ENCODE measurements around the gene SLC4A2.

The SLC4A2 gene

GRCh38 chr7:151046603-151047573 lies 12.5 kb upstream of the SLC4A2 start:
- DNase-seq = peak; percentile 42 to 51

DNA sequence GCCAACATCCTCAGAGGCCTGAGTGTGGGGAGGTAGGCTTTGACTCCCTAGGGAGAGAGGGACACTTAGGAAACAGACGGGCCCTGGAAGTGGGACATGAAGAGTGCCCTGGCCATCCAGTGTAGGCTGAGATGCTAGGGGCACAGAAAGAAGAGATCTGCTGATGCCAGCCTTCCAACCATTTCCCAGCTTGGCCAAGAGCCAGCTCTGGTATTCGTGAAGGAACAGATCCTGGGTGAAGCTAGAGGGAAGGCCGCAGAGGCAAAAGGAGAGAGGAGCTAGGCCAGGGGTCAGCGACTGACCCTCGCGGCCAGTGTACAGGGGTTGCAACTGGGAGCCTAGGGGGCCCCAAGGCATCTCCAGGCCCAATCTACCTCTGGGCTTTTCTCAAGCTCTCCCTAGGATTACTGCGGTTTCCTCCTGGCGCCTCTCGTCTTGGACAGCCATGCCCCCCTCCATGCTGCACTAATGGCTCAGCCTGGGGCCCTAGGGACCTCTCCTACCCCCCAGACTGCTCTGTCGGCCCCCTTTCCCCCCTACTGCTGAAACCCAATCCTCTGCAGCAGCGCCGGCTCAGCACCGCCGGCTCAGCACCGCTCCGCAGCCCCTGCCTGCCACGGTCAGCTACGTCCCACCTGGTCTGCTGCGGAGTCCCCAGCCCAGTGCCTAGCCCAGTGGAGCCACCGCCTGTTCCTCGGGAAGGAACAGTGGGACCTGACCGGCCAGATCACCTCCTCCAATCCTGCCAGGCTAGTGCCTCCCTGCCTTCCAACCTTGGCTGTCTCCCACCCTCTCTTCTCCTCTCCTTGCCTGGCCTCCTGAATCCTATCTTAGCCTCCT lies 11.2 kb upstream of the SLC4A2 start, which contains the start of gene ASIC3:
TSS of gene ASIC3 (plus strand) at position 556 of the 840 bp plus-strand sequence. CDS start 355 bp downstream, outside the sequence.
- no peak for DNase-seq

GRCh38 chr7:151048911-151049463 lies 10.4 kb upstream of the SLC4A2 start:
- DNase-seq = no peak

GRCh38 chr7:151051108-151051507 lies 8.3 kb upstream of the SLC4A2 start:
- no peak for DNase-seq

DNA sequence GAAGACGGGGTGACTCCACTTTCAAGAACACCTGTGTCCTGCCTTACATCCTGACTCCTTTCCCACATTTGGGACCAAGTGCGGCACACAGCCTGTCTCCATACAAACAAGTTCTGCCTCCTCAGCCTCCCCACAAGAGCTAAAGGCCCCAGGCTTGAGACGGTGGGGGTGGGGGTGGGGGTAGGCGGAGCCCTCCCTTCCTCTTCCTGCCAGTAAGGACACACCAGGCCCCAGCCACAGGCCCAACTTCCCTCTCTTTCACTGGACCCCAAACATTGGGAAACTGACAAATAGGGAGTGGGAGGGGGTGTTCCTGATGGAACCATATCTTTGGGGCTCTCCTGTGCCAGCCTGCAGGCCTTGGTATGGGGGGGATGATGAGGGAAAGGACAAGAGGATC lies 6.3 kb upstream of the SLC4A2 start:
- no peak for DNase-seq

DNA sequence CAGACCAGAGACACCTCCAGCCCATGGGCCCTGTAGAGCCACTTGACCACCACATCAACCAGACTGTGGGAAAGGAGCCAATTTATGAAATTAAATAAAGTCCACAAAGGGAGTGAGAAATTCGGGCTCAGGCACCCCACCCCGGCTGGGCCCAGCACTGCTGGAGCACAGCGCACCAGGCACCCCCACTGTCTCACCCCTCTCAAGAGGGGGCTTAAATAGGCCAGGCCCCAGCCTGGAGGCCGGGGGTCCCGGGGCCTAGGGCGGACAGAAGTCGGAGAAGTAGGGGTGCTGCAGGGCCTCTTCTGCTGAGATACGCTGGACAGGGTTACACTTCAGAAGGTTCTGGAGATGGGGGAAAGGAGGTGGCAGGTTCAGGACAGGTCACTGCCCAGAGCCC lies 5.6 kb upstream of the SLC4A2 start:
- DNase-seq = no peak

DNA sequence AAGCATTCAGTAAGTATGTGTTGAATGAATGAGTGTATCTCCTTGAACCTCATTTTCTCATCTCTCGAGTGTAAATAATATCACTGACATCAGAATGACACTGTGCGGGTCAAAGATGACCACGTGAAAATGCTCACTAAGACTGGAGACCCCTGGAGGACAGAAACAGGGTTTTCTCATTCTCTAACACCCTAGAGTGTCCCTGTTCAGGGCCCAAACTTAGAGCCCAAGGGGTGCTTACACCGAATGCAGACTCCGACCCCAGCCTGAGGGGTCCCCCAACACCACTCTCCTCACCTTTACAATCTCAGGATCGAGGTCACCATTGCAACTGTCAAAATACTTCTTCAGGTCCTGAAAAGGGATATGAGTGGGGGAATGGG lies 3.1 kb upstream of the SLC4A2 start:
- DNase-seq = no peak

DNA sequence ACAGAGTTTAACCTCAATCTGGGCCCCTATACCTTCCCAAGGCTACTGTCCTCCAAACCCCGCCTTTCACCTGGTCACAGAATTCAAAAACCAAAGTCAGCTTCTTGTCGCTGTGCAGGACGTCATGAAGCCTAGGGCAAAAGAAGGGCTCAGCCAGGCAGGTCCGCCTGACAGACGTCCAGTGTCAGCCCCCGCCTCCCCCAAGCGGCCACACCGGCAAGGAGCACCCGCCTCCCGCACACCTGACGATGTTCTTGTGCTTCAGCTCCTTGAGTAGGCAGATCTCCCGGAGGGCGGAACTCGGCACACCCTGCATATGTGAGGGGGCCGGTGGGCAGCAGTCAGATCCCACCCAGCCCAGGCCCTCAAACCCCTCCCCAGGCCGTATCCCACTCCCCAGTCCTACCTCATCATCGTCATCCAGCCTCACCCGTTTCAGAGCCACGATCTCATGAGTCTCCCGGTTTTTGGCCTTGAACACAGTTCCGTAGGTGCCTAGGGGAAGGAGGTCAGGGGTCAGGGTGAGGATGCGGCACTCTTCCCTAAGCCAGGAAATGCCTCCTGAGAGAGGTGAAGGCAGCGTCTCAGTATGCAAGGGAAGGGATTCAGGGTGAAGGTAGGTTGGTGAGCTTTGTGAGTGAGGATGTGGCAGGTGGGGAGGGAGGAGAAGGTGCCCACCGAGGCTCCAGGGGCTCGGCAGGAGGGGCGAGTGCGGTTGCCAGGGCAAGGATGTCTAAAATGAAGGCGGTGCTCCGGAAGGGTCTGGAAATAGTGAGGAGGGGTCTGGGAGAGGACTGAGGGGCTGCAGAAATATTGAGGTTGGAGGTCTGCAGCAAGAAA lies 2.5 kb upstream of the SLC4A2 start:
- no peak for DNase-seq

DNA sequence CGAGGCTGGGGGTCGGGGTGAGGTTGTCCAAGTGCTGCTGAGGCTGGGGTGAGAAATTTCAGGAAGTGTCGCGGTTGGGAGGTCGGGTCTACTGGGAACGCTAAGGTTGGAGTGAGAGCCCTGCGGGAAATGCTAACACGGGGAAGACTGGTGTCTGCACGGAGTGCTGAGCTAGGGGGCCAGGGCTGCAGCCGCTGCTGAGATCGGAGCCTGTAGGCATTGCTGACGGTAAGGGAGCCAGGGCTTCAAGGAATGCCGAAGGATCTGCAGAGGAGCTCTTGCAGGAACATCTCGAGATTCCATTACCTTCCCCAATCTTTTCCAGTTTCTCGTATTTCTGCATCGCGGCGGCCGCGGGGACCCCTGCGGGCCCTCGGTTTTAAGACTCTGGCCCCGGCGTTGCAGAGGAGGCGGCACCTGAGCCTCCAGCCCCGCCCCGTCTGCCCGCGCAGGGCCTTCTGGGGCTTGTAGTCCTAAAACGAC lies 1.8 kb upstream of the SLC4A2 start, which contains the start of gene CDK5:
TSS of gene CDK5 (minus strand) at position 392 of the 483 bp plus-strand sequence. CDS start at position 343, 49 bp downstream.
- peak in 1 of 2 experiments; percentile 60 for DNase-seq

- DNase-seq = peak; percentile 100
Measured at GRCh38 chr7:151057989-151058780, 1.2 kb upstream of the SLC4A2 start.

- DNase-seq = no peak
Measured at GRCh38 chr7:151058781-151059366, 515 bp upstream of the SLC4A2 start.

GRCh38 chr7:151060113-151060415 lies 675 bp downstream of the SLC4A2 start:
- DNase-seq = no peak

DNA sequence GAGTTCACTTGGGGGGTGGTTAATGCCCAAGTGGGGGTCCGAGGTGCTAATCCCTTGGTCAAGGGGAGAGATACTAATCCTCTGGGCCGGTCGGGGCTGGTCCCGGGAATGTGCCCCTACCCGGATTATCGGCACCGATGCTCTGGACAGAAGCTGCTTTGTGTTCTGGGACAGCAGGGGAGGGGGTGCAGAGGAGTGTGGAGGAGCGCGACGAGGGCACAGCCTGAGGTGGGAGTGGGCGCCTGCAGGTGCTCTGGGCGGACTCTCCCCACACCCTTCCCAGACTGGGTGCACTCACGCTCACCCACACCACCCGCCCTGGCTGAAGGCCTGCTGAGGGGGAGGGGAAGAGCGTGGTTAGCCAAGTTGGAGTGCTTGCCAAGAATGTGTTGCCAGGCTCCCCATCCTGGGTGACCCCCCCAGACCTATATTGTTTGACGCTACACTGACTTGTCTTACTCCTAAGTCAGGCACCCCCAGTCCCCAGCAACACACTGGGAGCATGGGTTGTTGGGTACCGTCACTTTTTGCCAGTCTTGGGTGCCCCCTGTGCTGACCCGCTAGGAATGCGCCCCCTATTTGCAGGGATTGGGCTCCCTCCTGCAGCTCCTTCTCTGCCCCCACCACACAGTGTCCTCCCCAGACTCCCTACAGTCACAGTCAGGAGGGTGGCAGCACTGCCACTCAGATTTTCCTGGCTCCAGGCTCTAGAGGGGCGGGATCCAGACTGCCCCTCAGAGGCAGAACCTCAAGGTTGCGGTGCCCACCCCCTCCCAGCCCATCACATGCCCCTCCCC lies 1.2 kb downstream of the SLC4A2 start:
- DNase-seq = peak; percentile 19 to 48

- no peak for DNase-seq
Measured at GRCh38 chr7:151061213-151062110, 2.1 kb downstream of the SLC4A2 start.

DNA sequence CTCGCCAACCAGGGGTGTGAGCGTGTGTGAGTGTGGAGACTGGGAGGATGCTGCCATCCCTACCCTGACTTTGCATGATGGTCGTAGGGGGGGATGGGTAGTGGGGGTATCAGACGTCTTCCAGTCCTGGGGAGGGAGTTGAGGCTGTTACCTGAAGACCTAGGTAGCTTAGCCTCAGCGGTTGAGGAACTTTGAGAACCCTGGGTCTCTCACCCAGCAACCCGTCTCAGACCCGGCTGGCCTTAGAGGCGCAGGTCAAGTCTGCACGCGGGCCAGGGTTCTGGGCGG lies 2.7 kb downstream of the SLC4A2 start:
- DNase-seq = no peak

DNA sequence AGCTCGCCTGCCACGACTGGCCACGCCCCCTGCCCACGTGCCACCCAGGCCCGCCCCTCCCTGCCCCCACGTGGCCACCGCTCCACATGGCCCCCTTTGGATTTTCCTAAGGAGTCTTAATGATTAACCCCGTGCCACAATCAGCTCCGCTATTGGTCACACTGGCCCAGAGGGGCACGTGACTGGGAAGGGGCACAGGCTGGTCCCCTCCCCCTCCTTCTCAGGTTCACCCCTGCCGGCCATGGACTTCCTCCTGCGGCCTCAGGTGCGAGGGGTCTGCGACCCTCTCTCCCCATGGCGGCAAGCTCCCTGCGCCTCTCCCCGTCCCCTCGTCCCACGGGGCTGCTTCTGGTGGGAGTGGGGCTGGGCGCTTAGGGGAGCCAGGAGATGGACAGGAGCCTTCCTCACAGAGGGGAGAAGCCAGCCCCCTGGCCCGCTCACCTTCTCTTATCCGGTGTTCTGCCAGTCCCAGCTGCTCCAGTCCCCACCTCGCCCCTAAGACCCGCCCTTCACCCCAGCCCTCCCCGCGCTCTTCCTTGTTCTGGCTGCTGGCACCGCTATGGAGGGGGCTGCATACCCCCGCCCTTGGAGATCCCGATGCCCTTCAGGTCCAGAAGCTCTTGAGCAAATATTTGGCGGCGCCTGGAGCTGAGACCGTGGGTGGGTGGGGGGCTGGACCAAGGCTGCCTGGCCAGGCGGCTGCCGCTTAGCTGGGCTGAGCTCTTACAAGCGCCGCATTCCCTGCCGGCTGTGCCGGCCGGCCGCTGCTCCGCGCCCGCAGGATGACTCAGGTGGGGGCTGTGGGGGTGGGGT lies 3.2 kb downstream of the SLC4A2 start:
- no peak for DNase-seq

DNA sequence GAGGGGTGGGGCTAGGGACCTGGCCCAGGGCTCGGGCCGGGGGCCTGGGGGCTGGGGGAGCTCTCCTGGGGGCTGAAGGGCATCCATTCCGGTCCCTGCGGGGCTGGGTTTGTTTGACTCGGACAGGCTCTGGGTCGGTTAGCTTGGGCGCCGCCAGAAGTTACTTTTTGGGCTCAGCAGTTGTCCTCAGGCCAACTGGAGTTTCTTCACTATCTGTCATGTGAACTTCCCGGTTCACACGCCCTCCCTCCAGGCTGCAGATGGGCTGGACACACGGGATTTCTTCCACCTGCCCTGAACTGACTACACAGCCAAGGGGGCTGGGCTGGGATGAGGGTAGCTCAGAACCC lies 3.8 kb downstream of the SLC4A2 start:
- DNase-seq = no peak

DNA sequence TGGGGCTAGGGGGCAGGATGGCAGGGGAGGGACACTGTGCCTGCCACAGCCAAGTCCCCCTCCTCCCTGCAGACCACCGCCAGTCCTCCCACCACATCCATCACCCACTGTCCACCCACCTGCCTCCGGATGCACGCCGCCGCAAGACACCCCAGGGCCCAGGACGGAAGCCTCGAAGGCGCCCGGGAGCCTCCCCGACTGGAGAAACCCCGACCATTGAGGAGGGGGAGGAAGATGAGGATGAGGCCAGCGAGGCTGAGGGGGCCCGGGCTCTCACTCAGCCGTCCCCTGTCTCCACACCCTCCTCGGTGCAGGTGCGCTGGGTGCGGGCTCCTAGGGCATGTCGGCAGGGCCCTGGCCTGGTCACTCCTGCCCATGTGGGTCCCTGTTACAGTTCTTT lies 5.1 kb downstream of the SLC4A2 start:
- no peak for DNase-seq

DNA sequence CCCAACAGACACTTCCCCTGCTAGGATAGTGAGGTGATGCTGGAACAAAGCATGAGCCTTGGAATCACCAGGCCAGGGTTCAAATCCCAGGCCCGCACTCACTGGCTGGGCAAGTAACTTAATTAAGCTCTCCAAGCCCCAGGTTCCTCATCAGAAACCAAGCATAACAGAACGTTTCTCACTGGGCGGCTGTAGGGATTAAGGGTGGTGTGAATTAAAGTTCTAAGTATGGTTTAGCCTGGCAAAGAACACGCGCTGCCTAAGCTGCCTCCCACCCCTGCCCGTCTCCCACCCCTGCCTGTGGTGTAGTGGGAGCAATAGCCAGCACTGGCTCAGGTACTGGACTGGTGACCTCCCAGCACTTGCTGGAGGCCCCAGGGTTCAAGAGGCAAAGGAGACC lies 5.6 kb downstream of the SLC4A2 start:
- DNase-seq = no peak

Measured in NCI-H2081 (cell line).